GM12878 (cell line): ENCODE results near the gene RETREG2. TPM values are rescaled to one million over a fixed set of nuclear protein-coding genes. Genes with fewer than 3 reads are reported as not detected.
A peak's percentile ranks its signal among the peaks of the same experiment; 100 is the strongest.

Experiments
- BRCA1 ChIP-seq: IDR thresholded peaks from 2 replicates; pipeline ENCODE4 v1.6.1; 2011; ENCODE audit warnings: low read depth, low read length, improper control_type of control experiment
- E2F8 ChIP-seq: fragments of 450-650 bp; IDR thresholded peaks from 2 replicates; pipeline ENCODE4 v1.6.1; 2018; ENCODE audit warnings: mild to moderate bottlenecking, low read depth, moderate library complexity; ENCODE audit not compliant: partially characterized antibody
- KLF5 ChIP-seq: fragments of 450-650 bp; IDR thresholded peaks from 2 replicates; pipeline ENCODE4 v1.6.1; 2014; ENCODE audit warnings: mild to moderate bottlenecking; ENCODE audit not compliant: partially characterized antibody
- RAD51 ChIP-seq: fragments of 450-650 bp; IDR thresholded peaks from 2 replicates; pipeline ENCODE4 v1.6.1; 2016; ENCODE audit warnings: moderate library complexity, mild to moderate bottlenecking, inconsistent platforms
- SMC3 ChIP-seq: IDR thresholded peaks from 2 replicates; pipeline ENCODE4 v1.6.1; 2011; ENCODE audit warnings: low read length, improper control_type of control experiment, borderline replicate concordance
- ZSCAN29 ChIP-seq: fragments of 450-650 bp; IDR thresholded peaks from 2 replicates; pipeline ENCODE4 v1.6.1; 2017; ENCODE audit warnings: mild to moderate bottlenecking, moderate library complexity
- polyA plus RNA-seq, 11 experiments: library from polyadenylated mRNA; depleted of rRNA in 4 of 11; unstranded in 6 of 11; stranded (reverse) in 5 of 11; fragments of >200 nt; fragmentation: Nextera tagmentation in 4 of 11; fragmentation: Illumina TruSeq in 1 of 11; extraction: Ambion mirVana in 4 of 11; extraction: Trizol in 1 of 11; gene quantifications; 1 replicate in 1 of 11; 2 replicates in 10 of 11; pipeline versions ENCODE4 v1.2.1 to v1.2.3, GENCODE V29; 2011 to 2016; ENCODE audit warnings: inconsistent platforms in 2 of 11, missing spikeins in 2 of 11, low read depth in 1 of 11
- total RNA-seq, 4 experiments: library from RNA; depleted of rRNA in 3 of 4; stranded (reverse); fragments of >200 nt in 3 of 4; fragmentation: Illumina TruSeq in 1 of 4; extraction: Trizol in 1 of 4; gene quantifications; 2 replicates each; pipeline versions ENCODE4 v1.2.1 to v1.2.3, GENCODE V29; 2013 to 2021
- TF ChIP-seq, protein P1 (sequence below): IDR thresholded peaks from 2 replicates; pipeline ENCODE4 v1.6.1; 2012; ENCODE audit warnings: improper control_type of control experiment, low read depth, low read length; ENCODE audit not compliant: insufficient replicate concordance
- TF ChIP-seq, protein P2 (sequence below): IDR thresholded peaks from 2 replicates; pipeline ENCODE4 v1.6.1; 2011; ENCODE audit warnings: borderline replicate concordance, low read depth, mild to moderate bottlenecking, moderate library complexity, low read length; ENCODE audit not compliant: insufficient read depth, poor library complexity, severe bottlenecking
- TF ChIP-seq, protein P3 (sequence below): IDR thresholded peaks from 2 replicates; pipeline ENCODE4 v1.6.1; 2012; ENCODE audit warnings: low read length, inconsistent platforms
- TF ChIP-seq, protein P4 (sequence below): fragments of 150-350 bp; IDR thresholded peaks from 2 replicates; pipeline ENCODE4 v1.6.1; 2014; ENCODE audit warnings: mild to moderate bottlenecking, low read depth, low read length
- TF ChIP-seq, protein P5 (sequence below): IDR thresholded peaks from 2 replicates; pipeline ENCODE4 v1.6.1; 2012; ENCODE audit warnings: low read depth, low read length, improper control_type of control experiment
- TF ChIP-seq, protein P6 (sequence below): fragments of 450-650 bp; IDR thresholded peaks from 2 replicates; pipeline ENCODE4 v1.6.1; 2018; ENCODE audit warnings: borderline replicate concordance, mild to moderate bottlenecking; ENCODE audit not compliant: partially characterized antibody

Gene RETREG2
- total and polyA plus RNA-seq, 10 of the 15 experiments (the other 5 are each of a cell fraction or from before 2014, with no cell fraction given) = 10.1 to 72.0 (median 28.3) TPM

GRCh38 chr2:219230059-219230540, 52.0 kb downstream of the RETREG2 start (continued):
- TF ChIP-seq, protein P1, sequence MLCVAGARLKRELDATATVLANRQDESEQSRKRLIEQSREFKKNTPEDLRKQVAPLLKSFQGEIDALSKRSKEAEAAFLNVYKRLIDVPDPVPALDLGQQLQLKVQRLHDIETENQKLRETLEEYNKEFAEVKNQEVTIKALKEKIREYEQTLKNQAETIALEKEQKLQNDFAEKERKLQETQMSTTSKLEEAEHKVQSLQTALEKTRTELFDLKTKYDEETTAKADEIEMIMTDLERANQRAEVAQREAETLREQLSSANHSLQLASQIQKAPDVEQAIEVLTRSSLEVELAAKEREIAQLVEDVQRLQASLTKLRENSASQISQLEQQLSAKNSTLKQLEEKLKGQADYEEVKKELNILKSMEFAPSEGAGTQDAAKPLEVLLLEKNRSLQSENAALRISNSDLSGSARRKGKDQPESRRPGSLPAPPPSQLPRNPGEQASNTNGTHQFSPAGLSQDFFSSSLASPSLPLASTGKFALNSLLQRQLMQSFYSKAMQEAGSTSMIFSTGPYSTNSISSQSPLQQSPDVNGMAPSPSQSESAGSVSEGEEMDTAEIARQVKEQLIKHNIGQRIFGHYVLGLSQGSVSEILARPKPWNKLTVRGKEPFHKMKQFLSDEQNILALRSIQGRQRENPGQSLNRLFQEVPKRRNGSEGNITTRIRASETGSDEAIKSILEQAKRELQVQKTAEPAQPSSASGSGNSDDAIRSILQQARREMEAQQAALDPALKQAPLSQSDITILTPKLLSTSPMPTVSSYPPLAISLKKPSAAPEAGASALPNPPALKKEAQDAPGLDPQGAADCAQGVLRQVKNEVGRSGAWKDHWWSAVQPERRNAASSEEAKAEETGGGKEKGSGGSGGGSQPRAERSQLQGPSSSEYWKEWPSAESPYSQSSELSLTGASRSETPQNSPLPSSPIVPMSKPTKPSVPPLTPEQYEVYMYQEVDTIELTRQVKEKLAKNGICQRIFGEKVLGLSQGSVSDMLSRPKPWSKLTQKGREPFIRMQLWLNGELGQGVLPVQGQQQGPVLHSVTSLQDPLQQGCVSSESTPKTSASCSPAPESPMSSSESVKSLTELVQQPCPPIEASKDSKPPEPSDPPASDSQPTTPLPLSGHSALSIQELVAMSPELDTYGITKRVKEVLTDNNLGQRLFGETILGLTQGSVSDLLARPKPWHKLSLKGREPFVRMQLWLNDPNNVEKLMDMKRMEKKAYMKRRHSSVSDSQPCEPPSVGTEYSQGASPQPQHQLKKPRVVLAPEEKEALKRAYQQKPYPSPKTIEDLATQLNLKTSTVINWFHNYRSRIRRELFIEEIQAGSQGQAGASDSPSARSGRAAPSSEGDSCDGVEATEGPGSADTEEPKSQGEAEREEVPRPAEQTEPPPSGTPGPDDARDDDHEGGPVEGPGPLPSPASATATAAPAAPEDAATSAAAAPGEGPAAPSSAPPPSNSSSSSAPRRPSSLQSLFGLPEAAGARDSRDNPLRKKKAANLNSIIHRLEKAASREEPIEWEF = no peak
- TF ChIP-seq, protein P2, sequence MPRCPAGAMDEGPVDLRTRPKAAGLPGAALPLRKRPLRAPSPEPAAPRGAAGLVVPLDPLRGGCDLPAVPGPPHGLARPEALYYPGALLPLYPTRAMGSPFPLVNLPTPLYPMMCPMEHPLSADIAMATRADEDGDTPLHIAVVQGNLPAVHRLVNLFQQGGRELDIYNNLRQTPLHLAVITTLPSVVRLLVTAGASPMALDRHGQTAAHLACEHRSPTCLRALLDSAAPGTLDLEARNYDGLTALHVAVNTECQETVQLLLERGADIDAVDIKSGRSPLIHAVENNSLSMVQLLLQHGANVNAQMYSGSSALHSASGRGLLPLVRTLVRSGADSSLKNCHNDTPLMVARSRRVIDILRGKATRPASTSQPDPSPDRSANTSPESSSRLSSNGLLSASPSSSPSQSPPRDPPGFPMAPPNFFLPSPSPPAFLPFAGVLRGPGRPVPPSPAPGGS = no peak
- no peak for TF ChIP-seq KLF5
- TF ChIP-seq, protein P3, sequence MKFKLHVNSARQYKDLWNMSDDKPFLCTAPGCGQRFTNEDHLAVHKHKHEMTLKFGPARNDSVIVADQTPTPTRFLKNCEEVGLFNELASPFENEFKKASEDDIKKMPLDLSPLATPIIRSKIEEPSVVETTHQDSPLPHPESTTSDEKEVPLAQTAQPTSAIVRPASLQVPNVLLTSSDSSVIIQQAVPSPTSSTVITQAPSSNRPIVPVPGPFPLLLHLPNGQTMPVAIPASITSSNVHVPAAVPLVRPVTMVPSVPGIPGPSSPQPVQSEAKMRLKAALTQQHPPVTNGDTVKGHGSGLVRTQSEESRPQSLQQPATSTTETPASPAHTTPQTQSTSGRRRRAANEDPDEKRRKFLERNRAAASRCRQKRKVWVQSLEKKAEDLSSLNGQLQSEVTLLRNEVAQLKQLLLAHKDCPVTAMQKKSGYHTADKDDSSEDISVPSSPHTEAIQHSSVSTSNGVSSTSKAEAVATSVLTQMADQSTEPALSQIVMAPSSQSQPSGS = no peak
- no peak for TF ChIP-seq SMC3
- no peak for TF ChIP-seq BRCA1
- peak; percentile 45 for TF ChIP-seq E2F8
- no peak for TF ChIP-seq RAD51
- TF ChIP-seq, protein P4, sequence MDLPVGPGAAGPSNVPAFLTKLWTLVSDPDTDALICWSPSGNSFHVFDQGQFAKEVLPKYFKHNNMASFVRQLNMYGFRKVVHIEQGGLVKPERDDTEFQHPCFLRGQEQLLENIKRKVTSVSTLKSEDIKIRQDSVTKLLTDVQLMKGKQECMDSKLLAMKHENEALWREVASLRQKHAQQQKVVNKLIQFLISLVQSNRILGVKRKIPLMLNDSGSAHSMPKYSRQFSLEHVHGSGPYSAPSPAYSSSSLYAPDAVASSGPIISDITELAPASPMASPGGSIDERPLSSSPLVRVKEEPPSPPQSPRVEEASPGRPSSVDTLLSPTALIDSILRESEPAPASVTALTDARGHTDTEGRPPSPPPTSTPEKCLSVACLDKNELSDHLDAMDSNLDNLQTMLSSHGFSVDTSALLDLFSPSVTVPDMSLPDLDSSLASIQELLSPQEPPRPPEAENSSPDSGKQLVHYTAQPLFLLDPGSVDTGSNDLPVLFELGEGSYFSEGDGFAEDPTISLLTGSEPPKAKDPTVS = no peak
- TF ChIP-seq, protein P5, sequence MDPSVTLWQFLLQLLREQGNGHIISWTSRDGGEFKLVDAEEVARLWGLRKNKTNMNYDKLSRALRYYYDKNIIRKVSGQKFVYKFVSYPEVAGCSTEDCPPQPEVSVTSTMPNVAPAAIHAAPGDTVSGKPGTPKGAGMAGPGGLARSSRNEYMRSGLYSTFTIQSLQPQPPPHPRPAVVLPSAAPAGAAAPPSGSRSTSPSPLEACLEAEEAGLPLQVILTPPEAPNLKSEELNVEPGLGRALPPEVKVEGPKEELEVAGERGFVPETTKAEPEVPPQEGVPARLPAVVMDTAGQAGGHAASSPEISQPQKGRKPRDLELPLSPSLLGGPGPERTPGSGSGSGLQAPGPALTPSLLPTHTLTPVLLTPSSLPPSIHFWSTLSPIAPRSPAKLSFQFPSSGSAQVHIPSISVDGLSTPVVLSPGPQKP = no peak
- TF ChIP-seq, protein P6, sequence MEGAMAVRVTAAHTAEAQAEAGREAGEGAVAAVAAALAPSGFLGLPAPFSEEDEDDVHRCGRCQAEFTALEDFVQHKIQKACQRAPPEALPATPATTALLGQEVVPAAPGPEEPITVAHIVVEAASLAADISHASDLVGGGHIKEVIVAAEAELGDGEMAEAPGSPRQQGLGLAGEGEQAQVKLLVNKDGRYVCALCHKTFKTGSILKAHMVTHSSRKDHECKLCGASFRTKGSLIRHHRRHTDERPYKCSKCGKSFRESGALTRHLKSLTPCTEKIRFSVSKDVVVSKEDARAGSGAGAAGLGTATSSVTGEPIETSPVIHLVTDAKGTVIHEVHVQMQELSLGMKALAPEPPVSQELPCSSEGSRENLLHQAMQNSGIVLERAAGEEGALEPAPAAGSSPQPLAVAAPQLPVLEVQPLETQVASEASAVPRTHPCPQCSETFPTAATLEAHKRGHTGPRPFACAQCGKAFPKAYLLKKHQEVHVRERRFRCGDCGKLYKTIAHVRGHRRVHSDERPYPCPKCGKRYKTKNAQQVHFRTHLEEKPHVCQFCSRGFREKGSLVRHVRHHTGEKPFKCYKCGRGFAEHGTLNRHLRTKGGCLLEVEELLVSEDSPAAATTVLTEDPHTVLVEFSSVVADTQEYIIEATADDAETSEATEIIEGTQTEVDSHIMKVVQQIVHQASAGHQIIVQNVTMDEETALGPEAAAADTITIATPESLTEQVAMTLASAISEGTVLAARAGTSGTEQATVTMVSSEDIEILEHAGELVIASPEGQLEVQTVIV = no peak
- no peak for TF ChIP-seq ZSCAN29
